ENCODE data around the gene PHOX2A. TPM values are rescaled to one million over a fixed set of nuclear protein-coding genes. Genes with fewer than 3 reads are reported as not detected.

Gene PHOX2A
- total RNA-seq, 2 experiments from 2014 or later = not detected

- Mint-ChIP-seq H3K4me3 (no peak overlapping the region), H3K36me3 (ENCODE audit: low read depth) (no peaks in the 10 kb centered on the region), H3K9me3 (peaks cover 2% of the 10 kb centered on the region), H3K4me1 (peaks cover 34% of the 10 kb centered on the region), H3K27ac (no peak overlapping the region), H3K27me3 (peaks cover 22% of the 10 kb centered on the region)
- CTCF ChIA-PET = interaction anchor here (1.0 kb wide), 1 partner anchor 27 kb away, joined by 4 read pairs; no protein-coding TSS in a partner anchor
- DNase-seq = no peak
- POLR2A ChIA-PET = no interaction called here
Measured at GRCh38 chr11:72265951-72266350, 22.0 kb upstream of the PHOX2A start.

- H3K9me3 Mint-ChIP-seq = peaks cover 2% of the 10 kb centered on the region
- no peak overlapping the region for H3K27ac Mint-ChIP-seq
- DNase-seq = no peak
- peaks cover 20% of the 10 kb centered on the region for H3K4me1 Mint-ChIP-seq
- no peak overlapping the region for H3K4me3 Mint-ChIP-seq
- H3K36me3 Mint-ChIP-seq (ENCODE audit: low read depth) = no peaks in the 10 kb centered on the region
- ChIA-PET POLR2A (no interaction called here), CTCF (no interaction called here)
- H3K27me3 Mint-ChIP-seq = peaks cover 22% of the 10 kb centered on the region
Measured at GRCh38 chr11:72263361-72263760, 19.4 kb upstream of the PHOX2A start.

- H3K4me1 Mint-ChIP-seq = peaks cover 15% of the 10 kb centered on the region
- POLR2A ChIA-PET = no interaction called here
- no peak for DNase-seq
- H3K27me3 Mint-ChIP-seq = peaks cover 16% of the 10 kb centered on the region
- H3K9me3 Mint-ChIP-seq = peaks cover 2% of the 10 kb centered on the region
- CTCF ChIA-PET = no interaction called here
- no peak overlapping the region for H3K27ac Mint-ChIP-seq
- H3K4me3 Mint-ChIP-seq = no peak overlapping the region
- H3K36me3 Mint-ChIP-seq (ENCODE audit: low read depth) = no peaks in the 10 kb centered on the region
Measured at GRCh38 chr11:72260574-72260973, 16.6 kb upstream of the PHOX2A start.

GRCh38 chr11:72259490-72259889, 15.5 kb upstream of the PHOX2A start:
- no peak overlapping the region for H3K27ac Mint-ChIP-seq
- H3K36me3 Mint-ChIP-seq (ENCODE audit: low read depth) = no peaks in the 10 kb centered on the region
- POLR2A ChIA-PET = no interaction called here
- DNase-seq = no peak
- peaks cover 19% of the 10 kb centered on the region for H3K27me3 Mint-ChIP-seq
- CTCF ChIA-PET = interaction anchor here (0.6 kb wide), 1 partner anchor 124 kb away, joined by 3 read pairs; no protein-coding TSS in a partner anchor
- H3K4me3 Mint-ChIP-seq = no peak overlapping the region
- peaks cover 2% of the 10 kb centered on the region for H3K9me3 Mint-ChIP-seq
- H3K4me1 Mint-ChIP-seq = peaks cover 15% of the 10 kb centered on the region

GRCh38 chr11:72257570-72257969, 13.6 kb upstream of the PHOX2A start:
- CTCF ChIA-PET = no interaction called here
- H3K9me3 Mint-ChIP-seq = no peaks in the 10 kb centered on the region
- H3K4me1 Mint-ChIP-seq = peaks cover 4% of the 10 kb centered on the region

GRCh38 chr11:72254299-72254993, 10.5 kb upstream of the PHOX2A start:
- ChIA-PET CTCF (interaction anchor here (0.9 kb wide), 1 partner anchor 177 kb away, joined by 5 read pairs; no protein-coding TSS in a partner anchor), POLR2A (interaction anchor here (0.8 to 1.3 kb wide), 2 partner anchors 16 to 30 kb away, joined by 3 read pairs; partner anchors contain the start of gene INPPL1)

More at GRCh38 chr11:72257570-72257969, 13.6 kb upstream of the PHOX2A start:
- POLR2A ChIA-PET = interaction anchor here (0.7 kb wide), 1 partner anchor 11 kb away, joined by 3 read pairs; no protein-coding TSS in a partner anchor
- DNase-seq = no peak
- Mint-ChIP-seq H3K27ac (no peak overlapping the region), H3K36me3 (ENCODE audit: low read depth) (no peaks in the 10 kb centered on the region), H3K27me3 (peaks cover 18% of the 10 kb centered on the region), H3K4me3 (no peak overlapping the region)

GRCh38 chr11:72253392-72253791, 9.4 kb upstream of the PHOX2A start:
- Mint-ChIP-seq H3K27ac (no peak overlapping the region), H3K9me3 (no peaks in the 10 kb centered on the region), H3K27me3 (peaks cover 16% of the 10 kb centered on the region), H3K4me1 (no peaks in the 10 kb centered on the region), H3K4me3 (no peak overlapping the region), H3K36me3 (ENCODE audit: low read depth) (no peaks in the 10 kb centered on the region)
- no peak for DNase-seq
- POLR2A ChIA-PET = no interaction called here
- CTCF ChIA-PET = no interaction called here

More at GRCh38 chr11:72254299-72254993, 10.5 kb upstream of the PHOX2A start:
- Mint-ChIP-seq H3K36me3 (ENCODE audit: low read depth) (no peaks in the 10 kb centered on the region), H3K9me3 (no peaks in the 10 kb centered on the region), H3K27me3 (peaks cover 16% of the 10 kb centered on the region), H3K4me3 (no peak overlapping the region), H3K4me1 (no peaks in the 10 kb centered on the region), H3K27ac (no peak overlapping the region)
- DNase-seq = no peak

- no peak for DNase-seq
- ChIA-PET CTCF (no interaction called here), POLR2A (interaction anchor here (0.6 kb wide), 1 partner anchor 66 kb away, joined by 3 read pairs; no protein-coding TSS in a partner anchor)
- Mint-ChIP-seq H3K4me3 (no peak overlapping the region), H3K36me3 (ENCODE audit: low read depth) (no peaks in the 10 kb centered on the region), H3K27me3 (peaks cover 21% of the 10 kb centered on the region), H3K4me1 (no peaks in the 10 kb centered on the region), H3K27ac (no peak overlapping the region), H3K9me3 (no peaks in the 10 kb centered on the region)
Measured at GRCh38 chr11:72251614-72252013, 7.6 kb upstream of the PHOX2A start.

- DNase-seq = no peak
- no peaks in the 10 kb centered on the region for H3K36me3 Mint-ChIP-seq (ENCODE audit: low read depth)
Measured at GRCh38 chr11:72250661-72251464, 6.9 kb upstream of the PHOX2A start.

GRCh38 chr11:72249961-72250360, 6.0 kb upstream of the PHOX2A start:
- no peaks in the 10 kb centered on the region for H3K36me3 Mint-ChIP-seq (ENCODE audit: low read depth)
- POLR2A ChIA-PET = no interaction called here
- H3K4me3 Mint-ChIP-seq = no peak overlapping the region
- no peaks in the 10 kb centered on the region for H3K9me3 Mint-ChIP-seq
- no peak overlapping the region for H3K27ac Mint-ChIP-seq
- H3K4me1 Mint-ChIP-seq = no peaks in the 10 kb centered on the region
- CTCF ChIA-PET = interaction anchor here (1.5 kb wide), 1 partner anchor 12 kb away, joined by 3 read pairs; no protein-coding TSS in a partner anchor
- DNase-seq = no peak
- H3K27me3 Mint-ChIP-seq = peaks cover 15% of the 10 kb centered on the region

More at GRCh38 chr11:72250661-72251464, 6.9 kb upstream of the PHOX2A start:
- Mint-ChIP-seq H3K27me3 (peaks cover 20% of the 10 kb centered on the region), H3K9me3 (no peaks in the 10 kb centered on the region), H3K27ac (no peak overlapping the region), H3K4me3 (no peak overlapping the region), H3K4me1 (no peaks in the 10 kb centered on the region)
- ChIA-PET POLR2A (no interaction called here), CTCF (no interaction called here)

- Mint-ChIP-seq H3K36me3 (ENCODE audit: low read depth) (peaks cover 8% of the 10 kb centered on the region), H3K4me1 (peaks cover 8% of the 10 kb centered on the region), H3K4me3 (no peak overlapping the region), H3K27ac (no peak overlapping the region), H3K27me3 (peaks cover 19% of the 10 kb centered on the region), H3K9me3 (no peaks in the 10 kb centered on the region)
- CTCF ChIA-PET = no interaction called here
- no peak for DNase-seq
- POLR2A ChIA-PET = interaction anchor here (1.6 kb wide), 1 partner anchor 23 kb away, joined by 4 read pairs; the partner anchor contains the start of gene INPPL1
Measured at GRCh38 chr11:72247584-72247983, 3.6 kb upstream of the PHOX2A start.

- POLR2A ChIA-PET = no interaction called here
- H3K9me3 Mint-ChIP-seq = no peaks in the 10 kb centered on the region
- no peak overlapping the region for H3K27ac Mint-ChIP-seq
- no peak for DNase-seq
- CTCF ChIA-PET = no interaction called here
- H3K36me3 Mint-ChIP-seq (ENCODE audit: low read depth) = peaks cover 9% of the 10 kb centered on the region
- H3K27me3 Mint-ChIP-seq = peaks cover 41% of the 10 kb centered on the region
- no peak overlapping the region for H3K4me3 Mint-ChIP-seq
- H3K4me1 Mint-ChIP-seq = peaks cover 15% of the 10 kb centered on the region
Measured at GRCh38 chr11:72245263-72245816, 1.4 kb upstream of the PHOX2A start.
